Measurements from ENCODE around the gene PTPRN2.

GRCh38 chr7:157556642-157556944, 1031.0 kb downstream of the PTPRN2 start:
- TF ChIP-seq, protein P1, sequence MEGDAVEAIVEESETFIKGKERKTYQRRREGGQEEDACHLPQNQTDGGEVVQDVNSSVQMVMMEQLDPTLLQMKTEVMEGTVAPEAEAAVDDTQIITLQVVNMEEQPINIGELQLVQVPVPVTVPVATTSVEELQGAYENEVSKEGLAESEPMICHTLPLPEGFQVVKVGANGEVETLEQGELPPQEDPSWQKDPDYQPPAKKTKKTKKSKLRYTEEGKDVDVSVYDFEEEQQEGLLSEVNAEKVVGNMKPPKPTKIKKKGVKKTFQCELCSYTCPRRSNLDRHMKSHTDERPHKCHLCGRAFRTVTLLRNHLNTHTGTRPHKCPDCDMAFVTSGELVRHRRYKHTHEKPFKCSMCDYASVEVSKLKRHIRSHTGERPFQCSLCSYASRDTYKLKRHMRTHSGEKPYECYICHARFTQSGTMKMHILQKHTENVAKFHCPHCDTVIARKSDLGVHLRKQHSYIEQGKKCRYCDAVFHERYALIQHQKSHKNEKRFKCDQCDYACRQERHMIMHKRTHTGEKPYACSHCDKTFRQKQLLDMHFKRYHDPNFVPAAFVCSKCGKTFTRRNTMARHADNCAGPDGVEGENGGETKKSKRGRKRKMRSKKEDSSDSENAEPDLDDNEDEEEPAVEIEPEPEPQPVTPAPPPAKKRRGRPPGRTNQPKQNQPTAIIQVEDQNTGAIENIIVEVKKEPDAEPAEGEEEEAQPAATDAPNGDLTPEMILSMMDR (IDR thresholded peaks at IDR 0.05): no peak
- TF ChIP-seq POLR2A (IDR thresholded peaks at IDR 0.05) (no peak), EP300 (IDR thresholded peaks at IDR 0.05) (no peak)
